Skin of body (tissue), 2 donors: ENCODE results near the gene ST8SIA3. TPM values are rescaled to one million over a fixed set of nuclear protein-coding genes. Genes with fewer than 3 reads are reported as not detected.
"Not testable (repeated sequence)": the region's sequence is repeated elsewhere in the genome, so short reads cannot be mapped to it uniquely, and the experiment has no call there.

Source experiments
- DNase-seq: peaks from one replicate; lab custom pipeline; 2025; lab: John Stamatoyannopoulos, UW
- total RNA-seq: library from RNA; depleted of rRNA; stranded (reverse); fragments of >200 nt; gene quantifications from one replicate; pipeline ENCODE4 v1.2.3, GENCODE V29; 2014

ST8SIA3 gene
- total RNA-seq, 1 donor from 2014 or later, result not detected

DNA sequence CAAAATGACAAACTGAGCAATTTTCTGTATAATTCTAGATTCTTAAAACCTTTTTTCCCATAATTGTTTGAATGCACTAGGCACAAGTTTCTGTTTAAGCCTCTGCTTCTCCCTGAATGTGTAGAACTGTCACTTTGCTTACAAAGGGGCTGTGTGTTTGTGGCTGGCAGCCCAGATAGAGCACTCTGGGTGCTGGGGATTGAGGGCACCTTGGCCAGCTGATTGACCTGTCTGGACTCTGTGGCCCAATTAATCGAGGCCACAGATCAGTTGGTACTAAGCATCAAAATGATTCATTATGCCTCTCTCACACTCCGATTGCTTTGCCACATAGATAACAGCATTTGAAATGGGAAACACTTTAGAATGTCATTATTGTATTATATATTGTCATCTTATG lies 12.1 kb downstream of the ST8SIA3 start:
- DNase-seq, result no peak

DNA sequence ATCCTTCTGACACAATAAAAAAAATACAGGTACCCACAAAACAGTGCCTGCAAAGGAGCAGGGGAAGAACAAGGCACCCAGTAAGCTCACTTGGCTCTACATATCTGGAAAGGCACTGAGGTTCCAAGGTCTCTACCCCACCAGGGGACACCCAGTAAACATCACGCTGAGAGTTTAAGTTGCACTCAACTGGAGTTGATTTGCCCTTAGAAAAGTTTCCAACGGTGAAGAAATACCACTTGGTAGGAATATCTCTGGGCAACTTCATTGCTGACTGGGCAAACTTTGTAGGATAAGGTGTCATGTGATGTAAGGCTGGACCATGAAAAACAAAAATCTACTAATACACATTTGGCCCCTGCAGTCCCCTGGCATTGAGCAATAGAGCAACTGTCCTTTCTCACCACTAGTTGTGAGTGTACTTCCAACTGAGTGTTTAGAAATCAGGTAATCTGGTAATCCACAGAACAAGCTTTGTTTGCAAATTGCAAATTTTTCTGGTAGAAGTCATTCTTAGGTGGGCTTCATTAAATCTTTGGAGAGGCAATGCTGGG lies 14.2 kb downstream of the ST8SIA3 start:
- no peak for DNase-seq

DNA sequence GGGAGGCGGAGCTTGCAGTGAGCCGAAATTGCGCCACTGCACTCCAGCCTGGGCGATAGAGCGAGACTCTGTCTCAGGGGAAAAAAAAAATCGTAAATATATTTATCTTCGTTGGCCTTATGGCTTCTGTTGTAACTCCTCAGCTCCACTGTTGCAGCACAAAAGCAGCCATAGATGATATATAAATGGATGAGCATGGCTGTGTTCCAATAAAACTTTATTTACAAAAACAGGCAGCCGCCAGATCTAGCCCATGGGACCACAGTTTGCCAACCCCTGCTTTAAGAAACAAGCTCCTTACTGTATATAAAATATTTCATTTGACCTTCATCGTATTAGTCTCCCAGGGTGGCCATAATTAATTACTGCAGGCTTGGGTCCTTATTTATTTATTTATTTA lies 20.1 kb downstream of the ST8SIA3 start:
- no peak for DNase-seq

DNA sequence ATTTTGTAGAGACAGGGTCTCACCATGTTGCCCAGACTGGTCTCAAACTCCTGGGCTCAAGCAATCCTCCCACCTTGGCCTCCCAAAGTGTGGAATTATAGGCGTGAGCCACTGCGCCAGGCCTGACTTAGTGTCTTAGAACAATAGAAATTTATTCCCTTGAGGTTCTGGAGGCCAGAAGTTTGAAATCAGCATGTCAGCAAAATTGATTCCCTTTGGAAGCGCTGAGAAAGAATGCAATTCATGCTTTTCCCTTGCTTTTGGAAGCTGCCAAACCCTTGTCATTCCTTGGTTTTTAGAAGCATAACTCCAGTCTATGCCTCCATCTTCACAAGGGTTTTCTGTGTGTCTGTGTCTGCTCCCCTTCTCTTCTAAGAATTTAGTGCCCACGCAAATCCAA lies 20.7 kb downstream of the ST8SIA3 start:
- no peak for DNase-seq

DNA sequence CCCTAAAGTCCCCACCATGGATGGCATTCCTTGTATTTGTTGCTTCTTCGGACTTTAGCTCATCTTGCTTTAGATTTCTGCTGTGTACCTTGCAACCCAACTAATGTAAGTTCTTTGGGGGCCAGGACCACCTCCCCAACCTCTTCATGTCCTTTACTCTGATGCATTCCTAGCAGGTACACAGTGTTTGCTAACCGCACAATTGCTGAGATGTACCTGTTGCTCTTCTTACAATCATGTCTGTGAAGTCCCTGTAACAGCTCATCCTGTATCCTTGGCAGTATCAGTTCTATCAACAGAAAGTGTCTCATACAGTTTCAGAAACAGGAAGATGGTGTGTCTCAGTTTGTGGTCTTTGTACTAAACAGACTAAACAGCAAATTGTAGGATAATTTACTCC lies 24.1 kb downstream of the ST8SIA3 start:
- no peak for DNase-seq

DNA sequence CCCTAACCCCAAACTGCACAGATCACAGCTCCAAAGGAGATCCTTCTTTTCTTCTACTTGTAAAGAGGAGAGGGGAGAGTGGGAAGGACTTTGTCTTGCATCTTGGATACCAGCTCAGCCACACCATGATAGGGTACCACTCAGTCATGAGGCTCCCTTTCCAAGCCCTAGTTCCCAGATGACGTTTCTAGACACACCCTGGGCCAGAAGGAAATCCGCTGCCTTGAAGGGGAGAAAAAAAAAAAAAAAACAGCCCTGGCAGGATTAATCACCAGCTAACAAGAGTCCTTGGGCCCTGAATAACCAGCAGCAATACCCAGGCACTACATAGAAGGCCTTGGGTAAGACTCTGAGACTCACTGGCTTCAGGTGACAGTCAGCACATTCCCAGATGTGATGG lies 36.9 kb downstream of the ST8SIA3 start:
- DNase-seq, result no peak

DNA sequence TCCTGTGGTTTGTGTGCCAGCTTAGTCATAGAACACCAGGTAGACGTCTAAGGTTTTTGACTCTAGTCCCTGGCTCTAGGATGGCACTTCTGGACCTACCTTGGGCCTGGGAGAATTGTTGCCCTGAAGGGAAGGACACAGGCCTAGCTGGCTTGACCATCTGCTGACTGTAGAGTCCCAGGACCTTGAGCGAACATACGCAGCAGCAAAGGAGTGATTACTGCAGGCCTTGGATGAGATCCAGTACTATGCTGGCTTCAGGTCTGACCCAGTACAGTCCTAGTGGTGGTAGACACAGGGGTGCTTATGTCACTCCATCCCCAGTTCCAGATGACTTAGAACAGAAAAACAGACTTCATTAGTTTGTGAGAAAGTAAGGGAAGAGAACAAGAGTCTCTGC lies 37.7 kb downstream of the ST8SIA3 start:
- DNase-seq, result no peak

DNA sequence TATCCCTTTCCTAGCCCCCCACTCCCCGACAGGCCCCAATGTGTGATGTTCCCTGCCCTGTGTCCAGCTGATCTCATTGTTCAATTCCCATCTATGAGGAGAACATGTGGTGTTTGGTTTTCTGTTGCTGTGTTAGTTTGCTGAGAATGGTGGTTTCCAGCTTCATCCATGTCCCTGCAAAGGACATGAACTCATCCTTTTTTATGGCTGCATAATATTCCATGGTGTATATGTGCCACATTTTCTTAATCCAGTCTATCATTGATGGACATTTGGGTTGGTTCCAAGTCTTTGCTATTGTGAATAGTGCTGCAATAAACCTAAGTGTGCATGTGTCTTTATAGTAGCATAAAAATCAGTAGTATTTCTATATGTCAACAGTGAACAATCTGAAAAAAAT lies 42.4 kb downstream of the ST8SIA3 start:
- DNase-seq, result not testable (repeated sequence)

DNA sequence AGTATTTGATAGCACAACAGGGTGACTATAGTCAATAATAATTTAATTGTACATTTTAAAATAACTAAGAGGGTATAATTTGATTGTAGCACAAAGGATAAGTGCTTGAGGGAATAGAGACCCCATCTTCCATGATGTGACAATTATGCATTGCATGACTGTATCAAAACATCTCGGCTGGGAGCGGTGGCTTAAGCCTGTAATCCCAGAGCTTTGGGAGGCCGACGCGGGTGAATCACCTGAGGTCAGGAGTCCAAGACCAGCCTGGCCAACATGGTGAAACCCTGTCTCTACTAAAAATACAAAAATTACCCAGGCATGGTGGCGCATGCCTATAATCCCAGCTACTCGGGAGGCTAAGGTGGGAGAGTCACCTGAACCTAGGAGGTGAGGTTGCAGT lies 44.5 kb downstream of the ST8SIA3 start:
- not testable (repeated sequence) for DNase-seq

DNA sequence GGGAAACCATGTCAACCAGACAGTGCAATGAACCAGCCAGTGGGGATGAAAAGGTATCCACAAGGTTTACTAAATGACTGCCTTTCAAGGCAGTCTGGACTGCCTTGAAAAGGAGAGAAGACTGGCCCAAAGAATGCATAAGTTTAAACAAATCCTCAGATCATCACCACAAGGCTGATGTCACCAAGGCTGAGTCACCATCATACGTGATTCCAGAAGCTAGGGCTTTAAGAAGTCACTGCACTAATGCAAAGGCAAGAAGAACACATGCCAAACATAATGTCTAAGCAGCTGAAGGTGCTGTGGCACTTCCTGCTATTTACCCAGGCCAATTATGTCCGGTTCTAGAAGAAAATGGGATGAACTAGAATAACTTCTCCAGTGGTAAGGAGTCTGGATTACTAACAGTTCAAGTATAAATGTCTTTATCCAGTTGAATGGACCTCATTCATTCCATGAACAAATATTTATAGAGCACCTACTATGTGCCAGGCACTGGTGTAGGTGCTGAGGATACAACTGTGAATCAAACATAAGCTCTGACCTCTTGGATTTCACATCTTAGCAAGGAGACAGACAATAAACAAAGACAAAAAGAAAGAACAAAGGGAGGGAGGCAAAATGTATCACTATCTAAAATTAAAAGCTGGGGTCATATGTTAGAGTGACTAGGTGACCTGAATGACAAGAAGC lies 45.2 kb downstream of the ST8SIA3 start:
- no peak for DNase-seq

DNA sequence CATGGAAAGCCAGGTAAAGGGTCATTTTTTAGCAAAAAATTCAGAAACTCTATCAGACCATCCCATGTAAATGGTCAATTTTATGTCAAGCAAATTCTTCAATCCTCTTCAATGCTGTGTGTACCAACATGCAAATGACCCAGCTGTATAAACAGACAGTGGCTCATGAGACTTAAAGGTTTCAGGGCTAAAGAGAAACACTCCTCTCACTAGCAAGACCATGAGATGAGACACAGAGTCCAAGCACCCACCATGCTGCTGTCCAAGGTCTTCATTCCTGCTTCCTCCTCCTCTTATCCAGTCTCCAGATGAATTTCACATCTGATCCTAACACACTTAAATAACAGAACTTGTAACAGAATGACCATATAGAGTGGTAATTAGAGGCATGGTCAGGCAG lies 52.0 kb downstream of the ST8SIA3 start:
- DNase-seq, result no peak

DNA sequence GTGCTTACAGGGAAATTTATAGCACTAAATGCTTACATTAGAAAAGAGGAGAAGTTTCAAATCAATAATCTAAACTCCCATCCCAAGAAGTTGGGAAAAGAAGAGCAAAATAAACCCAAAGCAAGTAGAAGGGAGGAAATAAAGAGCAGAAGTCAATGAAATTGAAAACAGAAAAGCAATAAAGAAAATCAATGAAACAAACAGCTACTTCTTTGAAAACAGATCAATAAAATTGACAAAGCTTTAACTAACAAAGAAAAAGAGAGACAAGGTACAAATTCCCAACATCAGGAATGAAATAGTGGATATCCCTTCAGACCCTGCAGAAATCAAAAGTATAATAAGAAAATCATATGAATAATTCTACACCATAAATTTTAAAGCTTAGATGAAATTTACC lies 57.3 kb downstream of the ST8SIA3 start:
- no peak for DNase-seq

DNA sequence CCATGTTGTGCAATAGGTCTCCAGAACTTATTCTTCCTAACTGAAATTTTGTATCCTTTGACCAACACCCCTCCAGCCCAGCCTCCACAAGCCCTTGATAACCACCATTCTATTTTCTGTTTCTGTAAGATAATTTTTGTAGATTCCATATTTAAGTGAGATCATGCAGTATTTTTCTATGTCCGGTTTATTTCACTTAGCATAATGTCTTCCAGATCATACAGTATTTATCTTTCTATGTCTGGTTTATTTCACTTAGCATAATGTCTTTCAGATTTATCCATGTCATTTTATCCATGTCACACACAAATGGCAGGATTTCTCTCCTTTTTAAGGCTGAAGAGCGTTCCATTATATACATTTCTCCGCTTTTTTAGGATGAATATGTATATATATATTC lies 58.4 kb downstream of the ST8SIA3 start:
- no peak for DNase-seq

DNA sequence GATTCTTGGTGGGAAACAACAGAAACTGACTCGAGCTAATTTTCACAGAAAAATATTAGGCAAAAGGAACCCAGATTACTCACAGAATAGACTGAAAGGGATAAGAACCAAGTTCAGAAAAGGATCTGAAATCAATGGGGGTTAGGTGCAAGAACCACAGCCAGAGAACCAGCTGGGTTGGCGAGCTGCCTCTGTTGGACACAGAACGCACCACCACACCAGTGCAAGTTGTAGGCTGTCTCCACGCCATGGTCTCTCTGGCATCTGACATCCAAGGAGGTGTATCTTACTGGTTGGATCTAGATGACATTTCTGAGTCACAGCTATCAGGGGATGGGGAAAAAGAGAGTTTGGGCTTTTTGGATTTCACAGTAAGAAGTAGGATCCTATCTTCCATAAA lies 64.2 kb downstream of the ST8SIA3 start:
- no peak for DNase-seq

Other genes starting within 250 kb of the ST8SIA3 start
- gene BOD1L2, start 205.5 kb upstream of the ST8SIA3 start, total RNA-seq, result not detected
- 0.10 TPM for gene ONECUT2, start 82.8 kb downstream of the ST8SIA3 start, total RNA-seq
- gene FECH, start 234.1 kb downstream of the ST8SIA3 start, total RNA-seq, result 54.4 TPM